GM12873 (cell line): Measurements from ENCODE around the gene MPRIP.

Experiments
- CTCF ChIP-seq: IDR thresholded peaks from 2 replicates; pipeline ENCODE4 v1.5.1; 2012; ENCODE audit warnings: low read depth, mild to moderate bottlenecking, moderate library complexity, low read length, control low read depth; ENCODE audit not compliant: insufficient read depth; ENCODE audit errors: missing control alignments

The MPRIP gene

GRCh38 chr17:17091856-17092756 is 49.8 kb downstream of the MPRIP start:
- TF ChIP-seq CTCF, result no peak

- TF ChIP-seq CTCF, result no peak
These were observed 51.5 kb downstream of the MPRIP start for GRCh38 chr17:17093764-17094163.

GRCh38 chr17:17096438-17097178 is 54.4 kb downstream of the MPRIP start:
- TF ChIP-seq CTCF, result no peak

GRCh38 chr17:17097763-17098345 is 55.6 kb downstream of the MPRIP start:
- TF ChIP-seq CTCF, result no peak

GRCh38 chr17:17098551-17099179 is 56.4 kb downstream of the MPRIP start:
- no peak for TF ChIP-seq CTCF

- TF ChIP-seq CTCF, result no peak
These were observed 59.9 kb downstream of the MPRIP start for GRCh38 chr17:17102176-17102575.
